ENCODE data around the gene CELA2A. TPM values are rescaled to one million over a fixed set of nuclear protein-coding genes. Genes with fewer than 3 reads are reported as not detected.
"Not testable (repeated sequence)": the region's sequence is repeated elsewhere in the genome, so short reads cannot be mapped to it uniquely, and the experiment has no call there.

The CELA2A gene
- total and polyA plus RNA-seq, 2 donors (not counting 1 experiment from before 2014, with no cell fraction given), result not detected

- Histone ChIP-seq H3K36me3 (ENCODE audit: control insufficient read depth, insufficient read depth, low read length) (no peaks in the 10 kb centered on the region), H3K9ac (ENCODE audit: insufficient read depth, low read length) (no peak overlapping the region), H3K4me2 (ENCODE audit: extremely low read depth, insufficient read depth, low read length) (no peak overlapping the region), H4K20me1 (ENCODE audit: control insufficient read depth, extremely low read depth, insufficient read depth, low read length) (no peaks in the 10 kb centered on the region), H3K27me3 (ENCODE audit: control insufficient read depth, insufficient read depth, low read length) (no peaks in the 10 kb centered on the region), H3K79me2 (ENCODE audit: control insufficient read depth, insufficient read depth, low read length) (no peaks in the 10 kb centered on the region), H3K9me3 (ENCODE audit: control insufficient read depth, insufficient read depth, low read depth, low read length) (no peaks in the 10 kb centered on the region), H3K4me3 (replicated peaks in 1 of 4; ENCODE audit: control extremely low read depth in 1 of 4, insufficient read depth in 1 of 4, low read depth in 3 of 4, low read length in 4 of 4) (no peak overlapping the region), H3K27ac (ENCODE audit: insufficient read depth, low read length) (no peak overlapping the region), H2AFZ (ENCODE audit: low read length) (no peak overlapping the region), H3K4me1 (ENCODE audit: control insufficient read depth, extremely low read depth, insufficient read depth, low read length) (no peaks in the 10 kb centered on the region)
- DNase-seq (ENCODE audit: low read depth in 2 of 2), result peak in 1 of 2 donors; percentile 8
- TF ChIP-seq, protein P1, sequence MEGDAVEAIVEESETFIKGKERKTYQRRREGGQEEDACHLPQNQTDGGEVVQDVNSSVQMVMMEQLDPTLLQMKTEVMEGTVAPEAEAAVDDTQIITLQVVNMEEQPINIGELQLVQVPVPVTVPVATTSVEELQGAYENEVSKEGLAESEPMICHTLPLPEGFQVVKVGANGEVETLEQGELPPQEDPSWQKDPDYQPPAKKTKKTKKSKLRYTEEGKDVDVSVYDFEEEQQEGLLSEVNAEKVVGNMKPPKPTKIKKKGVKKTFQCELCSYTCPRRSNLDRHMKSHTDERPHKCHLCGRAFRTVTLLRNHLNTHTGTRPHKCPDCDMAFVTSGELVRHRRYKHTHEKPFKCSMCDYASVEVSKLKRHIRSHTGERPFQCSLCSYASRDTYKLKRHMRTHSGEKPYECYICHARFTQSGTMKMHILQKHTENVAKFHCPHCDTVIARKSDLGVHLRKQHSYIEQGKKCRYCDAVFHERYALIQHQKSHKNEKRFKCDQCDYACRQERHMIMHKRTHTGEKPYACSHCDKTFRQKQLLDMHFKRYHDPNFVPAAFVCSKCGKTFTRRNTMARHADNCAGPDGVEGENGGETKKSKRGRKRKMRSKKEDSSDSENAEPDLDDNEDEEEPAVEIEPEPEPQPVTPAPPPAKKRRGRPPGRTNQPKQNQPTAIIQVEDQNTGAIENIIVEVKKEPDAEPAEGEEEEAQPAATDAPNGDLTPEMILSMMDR (conservative IDR thresholded peaks at IDR 0.05 in 1 of 2, IDR thresholded peaks at IDR 0.05 in 1 of 2; ENCODE audit: low read depth in 1 of 2, low read length in 2 of 2), result no peak
- no peak for TF ChIP-seq EZH2 (IDR thresholded peaks at IDR 0.05; ENCODE audit: low read length, missing control alignments)
Observed at GRCh38 chr1:15469361-15469760, 12.8 kb downstream of the CELA2A start.

GRCh38 chr1:15469821-15470448 is 13.4 kb downstream of the CELA2A start:
- H3K36me3 ChIP-seq (ENCODE audit: control insufficient read depth, insufficient read depth, low read length); DNase-seq (ENCODE audit: low read depth in 2 of 2): not testable (repeated sequence)

GRCh38 chr1:15471067-15471466 is 14.5 kb downstream of the CELA2A start:
- not testable (repeated sequence) for H3K79me2 ChIP-seq (ENCODE audit: control insufficient read depth, insufficient read depth, low read length); H3K27me3 ChIP-seq (ENCODE audit: control insufficient read depth, insufficient read depth, low read length); H4K20me1 ChIP-seq (ENCODE audit: control insufficient read depth, extremely low read depth, insufficient read depth, low read length); H3K4me3 ChIP-seq (replicated peaks in 1 of 4; ENCODE audit: control extremely low read depth in 1 of 4, insufficient read depth in 1 of 4, low read depth in 3 of 4, low read length in 4 of 4); H3K27ac ChIP-seq (ENCODE audit: insufficient read depth, low read length); H2AFZ ChIP-seq (ENCODE audit: low read length); H3K9ac ChIP-seq (ENCODE audit: insufficient read depth, low read length); DNase-seq (ENCODE audit: low read depth in 2 of 2); H3K4me2 ChIP-seq (ENCODE audit: extremely low read depth, insufficient read depth, low read length); H3K4me1 ChIP-seq (ENCODE audit: control insufficient read depth, extremely low read depth, insufficient read depth, low read length); H3K9me3 ChIP-seq (ENCODE audit: control insufficient read depth, insufficient read depth, low read depth, low read length); H3K36me3 ChIP-seq (ENCODE audit: control insufficient read depth, insufficient read depth, low read length)

More at GRCh38 chr1:15469821-15470448, 13.4 kb downstream of the CELA2A start:
- not testable (repeated sequence) for H3K9me3 ChIP-seq (ENCODE audit: control insufficient read depth, insufficient read depth, low read depth, low read length); H3K79me2 ChIP-seq (ENCODE audit: control insufficient read depth, insufficient read depth, low read length); H3K4me2 ChIP-seq (ENCODE audit: extremely low read depth, insufficient read depth, low read length); H3K4me1 ChIP-seq (ENCODE audit: control insufficient read depth, extremely low read depth, insufficient read depth, low read length); H3K4me3 ChIP-seq (replicated peaks in 1 of 4; ENCODE audit: control extremely low read depth in 1 of 4, insufficient read depth in 1 of 4, low read depth in 3 of 4, low read length in 4 of 4); H3K27me3 ChIP-seq (ENCODE audit: control insufficient read depth, insufficient read depth, low read length); H2AFZ ChIP-seq (ENCODE audit: low read length); H3K9ac ChIP-seq (ENCODE audit: insufficient read depth, low read length); H3K27ac ChIP-seq (ENCODE audit: insufficient read depth, low read length); H4K20me1 ChIP-seq (ENCODE audit: control insufficient read depth, extremely low read depth, insufficient read depth, low read length)

DNA sequence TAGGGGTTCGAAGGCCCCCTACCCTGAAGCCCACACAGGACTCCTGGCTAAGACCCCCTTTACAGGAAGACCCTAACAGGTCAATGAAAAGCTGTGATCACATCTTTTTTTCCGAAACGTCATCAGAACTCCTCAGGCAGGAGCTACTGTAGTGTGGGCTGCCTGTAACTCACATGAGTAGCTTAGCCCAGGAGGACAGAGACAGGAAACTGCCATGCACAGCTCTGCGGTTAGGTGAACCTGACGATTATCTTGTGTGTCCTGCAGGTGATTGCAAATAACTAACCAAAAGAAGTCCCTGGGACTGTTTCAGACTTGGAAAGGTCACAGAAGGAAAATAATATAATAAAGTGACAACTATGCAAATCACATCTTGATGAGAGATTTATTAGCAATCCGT is 15.2 kb downstream of the CELA2A start:
- not testable (repeated sequence) for H3K9me3 ChIP-seq (ENCODE audit: control insufficient read depth, insufficient read depth, low read depth, low read length); H2AFZ ChIP-seq (ENCODE audit: low read length); H3K79me2 ChIP-seq (ENCODE audit: control insufficient read depth, insufficient read depth, low read length); H3K4me1 ChIP-seq (ENCODE audit: control insufficient read depth, extremely low read depth, insufficient read depth, low read length); H4K20me1 ChIP-seq (ENCODE audit: control insufficient read depth, extremely low read depth, insufficient read depth, low read length); H3K36me3 ChIP-seq (ENCODE audit: control insufficient read depth, insufficient read depth, low read length); H3K27ac ChIP-seq (ENCODE audit: insufficient read depth, low read length); H3K9ac ChIP-seq (ENCODE audit: insufficient read depth, low read length); H3K4me3 ChIP-seq (replicated peaks in 1 of 4; ENCODE audit: control extremely low read depth in 1 of 4, insufficient read depth in 1 of 4, low read depth in 3 of 4, low read length in 4 of 4); H3K27me3 ChIP-seq (ENCODE audit: control insufficient read depth, insufficient read depth, low read length); DNase-seq (ENCODE audit: low read depth in 2 of 2); H3K4me2 ChIP-seq (ENCODE audit: extremely low read depth, insufficient read depth, low read length)
